ENCODE data around the gene GAPVD1. TPM values are rescaled to one million over a fixed set of nuclear protein-coding genes. Genes with fewer than 3 reads are reported as not detected.

GAPVD1 gene
- total RNA-seq, 1 experiment from 2014 or later: 53.1 TPM

DNA sequence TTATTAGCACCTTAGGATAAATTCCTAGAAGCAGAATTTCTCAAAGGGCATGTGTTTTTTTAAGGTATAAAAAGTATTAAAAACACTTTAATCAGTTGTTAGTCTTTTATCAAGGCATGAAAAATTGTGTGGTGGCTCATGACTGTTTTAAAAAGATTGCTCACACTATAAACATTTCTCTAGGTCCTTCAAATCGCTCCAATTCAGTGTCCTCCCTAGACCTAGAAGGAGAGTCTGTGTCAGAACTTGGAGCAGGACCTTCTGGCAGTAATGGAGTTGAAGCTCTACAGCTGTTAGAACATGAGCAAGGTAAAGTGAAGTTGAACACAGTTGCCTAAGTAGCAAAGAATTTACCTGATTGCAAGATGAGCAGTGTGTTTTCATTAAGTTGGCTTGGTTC lies 62.0 kb downstream of the GAPVD1 start:
- H3K4me1 ChIP-seq (ENCODE audit: control insufficient read depth in 1 of 2, insufficient read depth in 2 of 2, low read length in 2 of 2): no peaks in the 10 kb centered on the region
- ATAC-seq (no peak), DNase-seq (ENCODE audit: low read depth, low spot score) (no peak)

More for the DNA sequence above, 62.0 kb downstream of the GAPVD1 start:
- Histone ChIP-seq H3K79me2 (ENCODE audit: insufficient read depth, low read length) (no peaks in the 10 kb centered on the region), H3K9ac (ENCODE audit: low read length) (no peak overlapping the region), H2AFZ (ENCODE audit: low read depth, low read length, poor library complexity, severe bottlenecking) (no peak overlapping the region), H3K27me3 (ENCODE audit: insufficient read depth, low read length) (no peaks in the 10 kb centered on the region), H3K4me2 (ENCODE audit: low read length) (no peak overlapping the region), H4K20me1 (ENCODE audit: insufficient read depth) (no peaks in the 10 kb centered on the region), H3K4me3 (replicated peaks in 1 of 2; ENCODE audit: low read depth in 1 of 2, low read length in 2 of 2) (no peak overlapping the region), H3K9me3 (ENCODE audit: control insufficient read depth in 1 of 2, insufficient read depth in 1 of 2, low read depth in 1 of 2, low read length in 2 of 2) (no peaks in the 10 kb centered on the region), H3K9me2 (ENCODE audit: insufficient read depth) (no peaks in the 10 kb centered on the region), H3K27ac (ENCODE audit: low read depth, low read length) (no peak overlapping the region), H3K36me3 (ENCODE audit: control insufficient read depth in 1 of 2, insufficient read depth in 2 of 2, low read length in 2 of 2) (peaks cover 9 to 16% of the 10 kb centered on the region in 2 experiments; a peak in 2 of 4 replicates)
- POLR2A ChIA-PET: no interaction called here
- intact Hi-C loops (cut with micrococcal nuclease): no loop called here
- RAD21 ChIA-PET (ENCODE audit: low non-redundant PET in 1 of 2, low total read pairs in 2 of 2, uncharacterized antibody in 2 of 2, unreplicated experiment in 2 of 2): no interaction called here
- CTCF ChIA-PET: no interaction called here
- BruUV-seq (replicated peaks): no TSS peak
- TF ChIP-seq SRF (IDR thresholded peaks at IDR 0.05; ENCODE audit: low read depth) (no peak), CBX3 (IDR thresholded peaks at IDR 0.05; ENCODE audit: low read depth) (no peak), ZNF274 (IDR thresholded peaks at IDR 0.05; ENCODE audit: low read depth, low read length) (no peak), TCF7L2 (IDR thresholded peaks at IDR 0.05; ENCODE audit: borderline replicate concordance, extremely low read depth, insufficient read depth, insufficient read length) (no peak), YY1 (IDR thresholded peaks at IDR 0.05; ENCODE audit: extremely low read depth, insufficient replicate concordance, low read depth, low read length) (no peak), POLR2AphosphoS5 (IDR thresholded peaks at IDR 0.05; ENCODE audit: low read depth, low read length) (no peak), ZFX (IDR thresholded peaks at IDR 0.05) (no peak), SP1 (IDR thresholded peaks at IDR 0.05; ENCODE audit: low read depth) (no peak), SIN3A (IDR thresholded peaks at IDR 0.05; ENCODE audit: low read depth) (no peak), RAD21 (IDR thresholded peaks at IDR 0.05; ENCODE audit: low read depth) (no peak), ELF1 (IDR thresholded peaks at IDR 0.05; ENCODE audit: borderline replicate concordance, low read depth) (no peak), EZH2 (IDR thresholded peaks at IDR 0.05) (no peak), FOSL1 (IDR thresholded peaks at IDR 0.05; ENCODE audit: low read depth) (no peak), JUND (IDR thresholded peaks at IDR 0.05) (no peak)
- TF ChIP-seq, protein P1, sequence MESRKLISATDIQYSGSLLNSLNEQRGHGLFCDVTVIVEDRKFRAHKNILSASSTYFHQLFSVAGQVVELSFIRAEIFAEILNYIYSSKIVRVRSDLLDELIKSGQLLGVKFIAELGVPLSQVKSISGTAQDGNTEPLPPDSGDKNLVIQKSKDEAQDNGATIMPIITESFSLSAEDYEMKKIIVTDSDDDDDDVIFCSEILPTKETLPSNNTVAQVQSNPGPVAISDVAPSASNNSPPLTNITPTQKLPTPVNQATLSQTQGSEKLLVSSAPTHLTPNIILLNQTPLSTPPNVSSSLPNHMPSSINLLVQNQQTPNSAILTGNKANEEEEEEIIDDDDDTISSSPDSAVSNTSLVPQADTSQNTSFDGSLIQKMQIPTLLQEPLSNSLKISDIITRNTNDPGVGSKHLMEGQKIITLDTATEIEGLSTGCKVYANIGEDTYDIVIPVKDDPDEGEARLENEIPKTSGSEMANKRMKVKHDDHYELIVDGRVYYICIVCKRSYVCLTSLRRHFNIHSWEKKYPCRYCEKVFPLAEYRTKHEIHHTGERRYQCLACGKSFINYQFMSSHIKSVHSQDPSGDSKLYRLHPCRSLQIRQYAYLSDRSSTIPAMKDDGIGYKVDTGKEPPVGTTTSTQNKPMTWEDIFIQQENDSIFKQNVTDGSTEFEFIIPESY (IDR thresholded peaks at IDR 0.05; ENCODE audit: extremely low read depth, insufficient replicate concordance, low read length): no peak
- TF ChIP-seq, protein P2, sequence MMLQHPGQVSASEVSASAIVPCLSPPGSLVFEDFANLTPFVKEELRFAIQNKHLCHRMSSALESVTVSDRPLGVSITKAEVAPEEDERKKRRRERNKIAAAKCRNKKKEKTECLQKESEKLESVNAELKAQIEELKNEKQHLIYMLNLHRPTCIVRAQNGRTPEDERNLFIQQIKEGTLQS (IDR thresholded peaks at IDR 0.05): no peak
- TF ChIP-seq, protein P3, sequence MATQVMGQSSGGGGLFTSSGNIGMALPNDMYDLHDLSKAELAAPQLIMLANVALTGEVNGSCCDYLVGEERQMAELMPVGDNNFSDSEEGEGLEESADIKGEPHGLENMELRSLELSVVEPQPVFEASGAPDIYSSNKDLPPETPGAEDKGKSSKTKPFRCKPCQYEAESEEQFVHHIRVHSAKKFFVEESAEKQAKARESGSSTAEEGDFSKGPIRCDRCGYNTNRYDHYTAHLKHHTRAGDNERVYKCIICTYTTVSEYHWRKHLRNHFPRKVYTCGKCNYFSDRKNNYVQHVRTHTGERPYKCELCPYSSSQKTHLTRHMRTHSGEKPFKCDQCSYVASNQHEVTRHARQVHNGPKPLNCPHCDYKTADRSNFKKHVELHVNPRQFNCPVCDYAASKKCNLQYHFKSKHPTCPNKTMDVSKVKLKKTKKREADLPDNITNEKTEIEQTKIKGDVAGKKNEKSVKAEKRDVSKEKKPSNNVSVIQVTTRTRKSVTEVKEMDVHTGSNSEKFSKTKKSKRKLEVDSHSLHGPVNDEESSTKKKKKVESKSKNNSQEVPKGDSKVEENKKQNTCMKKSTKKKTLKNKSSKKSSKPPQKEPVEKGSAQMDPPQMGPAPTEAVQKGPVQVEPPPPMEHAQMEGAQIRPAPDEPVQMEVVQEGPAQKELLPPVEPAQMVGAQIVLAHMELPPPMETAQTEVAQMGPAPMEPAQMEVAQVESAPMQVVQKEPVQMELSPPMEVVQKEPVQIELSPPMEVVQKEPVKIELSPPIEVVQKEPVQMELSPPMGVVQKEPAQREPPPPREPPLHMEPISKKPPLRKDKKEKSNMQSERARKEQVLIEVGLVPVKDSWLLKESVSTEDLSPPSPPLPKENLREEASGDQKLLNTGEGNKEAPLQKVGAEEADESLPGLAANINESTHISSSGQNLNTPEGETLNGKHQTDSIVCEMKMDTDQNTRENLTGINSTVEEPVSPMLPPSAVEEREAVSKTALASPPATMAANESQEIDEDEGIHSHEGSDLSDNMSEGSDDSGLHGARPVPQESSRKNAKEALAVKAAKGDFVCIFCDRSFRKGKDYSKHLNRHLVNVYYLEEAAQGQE (IDR thresholded peaks at IDR 0.05; ENCODE audit: low read depth): no peak
- TF ChIP-seq, protein P4, sequence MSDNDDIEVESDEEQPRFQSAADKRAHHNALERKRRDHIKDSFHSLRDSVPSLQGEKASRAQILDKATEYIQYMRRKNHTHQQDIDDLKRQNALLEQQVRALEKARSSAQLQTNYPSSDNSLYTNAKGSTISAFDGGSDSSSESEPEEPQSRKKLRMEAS (IDR thresholded peaks at IDR 0.05): no peak
